Amniotic stem cell (primary cell): ENCODE measurements around the gene LRFN2.

Experiments
- DNase-seq: peaks from one replicate; lab custom pipeline; 2025; lab: John Stamatoyannopoulos, UW

Gene LRFN2

DNA sequence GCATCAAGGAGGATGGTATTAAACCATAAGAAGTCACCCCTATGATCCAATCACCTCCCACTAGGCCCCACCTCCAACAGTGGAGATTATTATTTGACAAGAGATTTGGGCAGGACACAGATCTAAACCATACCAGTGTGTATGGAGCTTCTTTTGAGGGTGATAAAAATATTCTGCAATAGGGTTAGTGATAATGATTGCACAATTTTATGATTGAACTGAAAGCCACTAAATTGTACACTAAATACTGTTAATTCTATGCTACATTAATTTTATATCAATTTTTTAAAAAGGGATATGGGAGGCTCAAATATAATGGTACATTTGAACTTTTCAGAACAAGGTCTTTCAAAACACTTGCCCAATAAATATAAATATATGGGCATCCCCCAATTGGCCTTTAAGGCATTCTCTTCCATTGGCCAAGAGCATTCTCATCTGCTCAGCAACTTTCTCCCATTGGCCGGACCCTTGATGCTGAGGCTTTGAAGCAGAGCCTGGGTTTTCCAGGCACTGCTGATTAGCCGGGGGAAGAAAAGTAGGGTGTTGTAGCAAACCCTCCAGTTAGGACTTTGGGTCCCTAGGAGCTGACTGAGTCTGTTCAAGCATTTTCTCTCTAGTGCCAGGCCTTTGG is 209.9 kb downstream of the LRFN2 start:
- DNase-seq: no peak

DNA sequence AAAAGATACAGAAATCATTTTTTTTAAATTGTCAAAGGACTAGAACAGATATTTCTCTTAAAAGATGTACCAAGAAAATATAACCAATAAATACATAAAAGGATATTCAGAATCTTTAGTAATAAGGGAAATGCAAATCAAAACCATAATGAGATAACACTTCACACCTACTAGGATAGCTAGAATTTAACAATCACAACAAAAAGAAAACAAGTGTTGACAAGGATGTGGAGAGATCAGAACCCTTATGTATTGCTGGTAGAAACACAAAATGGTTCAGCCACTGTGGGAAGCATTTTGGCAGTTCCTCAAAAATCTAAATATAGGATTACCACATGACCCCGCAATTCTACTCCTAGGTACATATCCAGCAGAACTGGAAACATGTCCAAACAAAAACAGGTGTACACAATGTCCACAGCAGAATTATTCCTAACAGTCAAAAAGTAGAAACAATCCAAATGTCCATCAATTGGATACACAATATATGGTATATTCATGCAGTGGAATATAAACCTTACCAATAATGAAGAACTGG is 211.0 kb downstream of the LRFN2 start:
- DNase-seq: no peak

DNA sequence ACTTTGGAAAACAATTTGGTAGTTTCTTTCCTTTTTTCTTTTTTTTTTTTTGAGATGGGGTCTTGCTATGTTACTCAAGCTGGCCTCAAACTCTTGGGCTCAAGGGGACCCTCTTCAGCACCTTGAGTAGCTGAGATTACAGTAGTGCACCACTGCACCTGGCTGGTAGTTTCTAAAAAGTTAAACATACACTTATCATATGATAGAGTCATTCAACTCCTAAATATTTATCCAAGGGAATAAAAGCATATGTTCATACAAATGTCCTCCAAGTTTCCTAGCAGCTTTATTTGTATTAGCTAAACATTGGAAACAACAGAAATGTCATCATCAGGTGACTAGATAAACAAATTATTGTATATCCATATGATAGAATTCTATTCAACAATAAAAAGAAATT is 213.9 kb downstream of the LRFN2 start:
- DNase-seq: no peak

DNA sequence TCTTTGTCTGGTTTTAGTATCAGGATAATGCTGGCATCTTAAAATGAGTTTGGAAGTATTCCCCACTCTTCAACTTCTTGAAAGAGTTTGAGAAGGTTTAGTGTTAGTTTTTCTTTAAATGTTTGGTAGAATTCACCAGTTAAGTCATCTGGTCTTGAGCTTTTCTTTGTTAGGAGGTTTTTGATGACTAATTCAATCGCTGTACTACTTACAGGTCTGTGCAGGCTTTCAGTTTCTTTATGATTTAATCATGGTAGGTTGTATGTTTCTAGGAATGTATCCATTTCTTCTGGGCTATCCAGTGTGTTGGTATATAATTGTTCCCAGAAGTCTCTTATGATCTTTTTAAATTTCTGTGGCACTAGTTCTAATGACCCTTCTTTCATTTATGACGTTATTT is 215.5 kb downstream of the LRFN2 start:
- DNase-seq: no peak

DNA sequence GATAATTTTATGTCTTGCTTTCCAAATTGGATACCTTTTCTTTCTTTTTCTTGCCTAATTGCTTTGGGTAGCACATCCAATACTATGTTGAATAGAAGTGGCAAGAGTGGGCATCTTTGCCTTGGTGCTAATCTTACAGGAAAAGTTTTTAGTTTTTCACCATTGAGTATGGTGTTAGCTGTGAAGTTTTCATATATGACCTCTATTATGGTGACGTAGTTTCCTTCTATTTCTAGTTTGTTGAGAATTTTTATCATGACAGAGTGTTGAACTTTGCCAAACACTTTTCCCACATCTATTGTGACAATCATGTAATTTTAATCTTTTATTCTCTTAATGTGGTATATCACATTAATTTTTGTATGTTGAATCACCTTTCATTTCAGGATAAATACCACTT is 216.1 kb downstream of the LRFN2 start:
- DNase-seq: no peak

DNA sequence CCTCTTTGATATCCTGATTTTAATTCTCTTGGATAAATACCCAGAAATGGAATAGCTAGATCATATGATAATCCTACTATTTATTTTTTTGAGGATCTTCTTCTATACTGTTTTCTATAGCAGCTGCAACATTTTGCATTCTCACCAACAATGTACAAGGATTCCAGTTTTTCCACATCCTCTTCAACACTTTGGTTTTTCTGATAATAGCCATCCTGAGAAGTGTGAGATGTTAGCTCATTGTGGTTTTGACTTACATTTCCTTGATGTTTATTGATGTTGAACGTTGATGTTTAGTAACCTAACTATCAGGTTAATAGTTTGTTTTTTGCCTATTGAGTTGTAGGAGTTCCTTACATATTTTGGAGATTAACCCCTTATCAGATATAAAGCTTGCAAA is 217.3 kb downstream of the LRFN2 start:
- DNase-seq: no peak

DNA sequence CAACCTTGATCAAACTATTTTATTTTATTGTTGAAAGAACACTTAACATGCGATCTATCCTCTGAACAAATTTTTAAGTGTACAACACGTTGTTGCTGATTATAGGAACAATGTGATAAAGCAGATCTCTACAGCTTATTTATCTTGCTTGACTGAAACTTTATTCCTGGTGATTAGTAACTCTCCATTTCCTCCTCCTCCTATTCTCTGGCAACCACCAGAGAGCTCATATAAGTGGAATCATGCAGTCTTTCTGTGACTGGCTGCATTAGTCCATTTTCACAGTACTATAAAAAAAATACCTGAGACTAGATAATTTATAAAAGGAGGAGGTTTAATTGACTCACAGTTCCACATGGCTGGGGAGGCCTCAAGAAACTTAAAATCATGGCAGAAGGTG is 218.1 kb downstream of the LRFN2 start:
- no peak for DNase-seq

DNA sequence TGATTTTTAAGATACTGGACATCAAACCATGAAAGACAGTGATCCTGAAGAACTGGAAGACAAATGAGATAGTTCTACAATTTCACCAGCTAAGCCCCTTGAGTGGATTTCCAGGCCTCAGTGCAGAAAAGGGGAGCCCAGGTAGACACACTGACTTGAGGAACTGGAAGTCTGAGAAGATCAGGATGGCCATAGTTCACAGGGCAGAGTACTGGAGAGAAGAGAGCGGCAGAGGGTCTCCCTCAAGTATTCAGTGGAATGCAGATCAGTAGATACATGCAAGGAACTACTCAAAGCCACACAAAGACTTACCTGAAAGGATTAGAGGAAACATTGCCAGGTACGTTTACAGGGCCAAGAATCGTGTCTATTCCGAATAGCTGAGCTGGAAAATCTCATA is 224.3 kb downstream of the LRFN2 start:
- DNase-seq: no peak

DNA sequence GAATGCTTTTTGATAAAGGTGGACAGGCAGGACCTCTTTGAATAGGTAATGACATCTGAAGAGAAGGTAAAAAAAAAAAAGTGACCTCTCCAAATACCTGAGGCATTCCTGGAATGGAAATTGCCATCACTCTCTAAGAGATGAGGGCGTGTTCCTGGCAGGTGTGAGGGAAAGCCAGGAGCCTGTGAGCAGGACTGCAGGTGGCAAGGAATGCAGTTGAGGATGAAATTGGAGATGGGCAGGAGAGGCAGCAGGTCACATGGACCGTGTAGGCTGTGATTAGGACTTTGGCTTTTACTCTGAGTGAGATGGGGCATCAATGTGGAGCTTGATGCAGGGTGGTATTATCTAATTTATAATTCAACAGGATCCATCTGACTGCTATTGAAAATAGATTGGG is 227.4 kb downstream of the LRFN2 start:
- DNase-seq: no peak

DNA sequence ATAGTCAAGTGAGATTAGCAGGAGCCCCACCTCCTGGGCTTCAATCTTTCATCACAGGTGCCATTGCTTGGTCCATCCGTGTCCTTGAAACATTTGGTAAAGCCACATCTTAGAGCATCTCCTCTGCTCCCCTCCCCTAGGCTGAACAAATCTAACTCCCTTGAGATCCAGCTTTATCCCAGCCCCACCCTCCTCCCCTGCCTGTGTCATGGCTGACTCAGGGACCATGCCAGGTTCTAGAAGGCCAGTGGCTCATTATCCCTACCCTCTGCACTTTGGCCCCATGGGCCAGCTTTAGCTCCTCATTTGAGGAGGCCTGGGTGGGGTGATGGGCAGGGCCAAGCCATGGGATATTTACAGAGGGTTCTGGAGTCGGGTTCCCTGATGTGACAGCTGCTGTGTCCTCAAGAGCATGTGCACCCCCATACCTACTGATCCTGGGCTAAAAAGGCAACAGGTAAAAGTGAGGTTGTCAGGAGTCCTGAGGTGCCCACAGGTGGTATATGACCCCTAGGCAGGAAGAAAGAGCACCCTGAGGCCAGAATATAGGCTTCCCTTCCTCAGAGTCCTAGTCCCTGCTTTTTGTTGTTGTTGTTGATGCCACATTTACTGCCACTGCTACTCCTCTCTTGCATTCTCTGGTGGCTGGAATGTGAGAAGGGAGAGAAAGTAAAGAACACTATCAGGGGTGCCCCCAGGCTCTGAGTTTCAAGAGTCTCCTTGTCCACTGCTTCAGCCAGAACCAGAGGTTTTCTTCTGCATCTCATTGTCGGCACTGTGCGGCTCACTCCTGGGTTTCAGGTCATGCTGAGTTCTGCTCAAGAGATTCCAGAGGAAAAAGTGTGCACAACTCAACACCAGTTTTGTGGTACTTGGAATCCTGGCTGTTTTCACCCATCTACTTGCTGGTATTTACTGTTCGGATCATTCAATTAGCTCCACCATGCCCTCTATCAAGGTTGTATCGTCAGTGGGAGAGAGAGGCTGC is 228.4 kb downstream of the LRFN2 start:
- DNase-seq: no peak

DNA sequence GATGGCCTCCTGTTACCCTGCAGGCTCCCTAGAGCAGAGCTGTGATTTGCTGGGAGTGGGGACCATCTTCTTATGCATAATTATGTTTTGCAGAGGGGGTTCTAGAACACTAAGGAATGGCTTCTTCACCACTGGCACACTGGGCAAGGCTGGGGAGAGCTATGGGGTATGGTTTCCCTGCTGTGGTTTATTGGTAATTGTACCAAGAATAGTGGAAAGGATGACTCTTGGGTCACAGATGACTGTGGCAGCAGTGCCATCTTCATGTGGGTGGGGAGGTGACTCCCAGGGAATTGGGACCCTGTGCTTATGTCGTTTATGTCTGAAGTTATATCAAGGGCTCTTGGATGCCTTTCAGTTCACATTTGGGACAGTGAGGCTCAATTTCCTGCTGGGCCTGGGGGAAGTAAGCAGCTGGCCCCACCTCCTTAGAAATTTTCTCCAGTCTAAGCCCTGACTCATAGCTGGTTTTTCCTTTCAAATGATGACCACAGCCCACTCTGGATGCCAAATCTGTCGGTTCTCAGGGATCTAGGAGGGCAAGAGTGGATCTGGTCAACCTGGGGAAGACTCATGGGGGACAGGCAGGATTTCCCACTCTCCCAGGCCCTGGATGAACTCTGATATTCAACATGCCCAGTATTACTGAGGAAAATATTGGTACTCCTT is 230.8 kb downstream of the LRFN2 start:
- no peak for DNase-seq

DNA sequence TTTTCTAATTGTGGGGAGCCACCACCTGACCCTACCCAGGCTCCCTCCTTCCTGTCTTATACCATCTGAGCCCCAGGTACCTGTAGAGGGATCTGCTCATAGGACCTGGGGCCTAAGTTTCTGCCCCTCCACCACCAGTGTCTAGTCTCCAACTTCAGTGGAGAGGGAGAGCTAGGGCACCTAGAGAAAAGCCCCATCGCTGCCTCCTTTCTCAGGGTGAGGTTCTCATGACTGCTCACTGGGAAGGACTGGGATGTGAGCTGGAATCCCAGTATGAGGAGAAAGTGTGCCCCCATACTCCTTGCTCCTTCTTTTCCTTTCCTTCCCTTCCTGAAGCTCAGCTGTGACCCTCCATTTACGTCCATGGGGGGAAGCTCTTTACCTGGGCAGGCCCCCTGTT is 231.6 kb downstream of the LRFN2 start:
- DNase-seq: no peak

DNA sequence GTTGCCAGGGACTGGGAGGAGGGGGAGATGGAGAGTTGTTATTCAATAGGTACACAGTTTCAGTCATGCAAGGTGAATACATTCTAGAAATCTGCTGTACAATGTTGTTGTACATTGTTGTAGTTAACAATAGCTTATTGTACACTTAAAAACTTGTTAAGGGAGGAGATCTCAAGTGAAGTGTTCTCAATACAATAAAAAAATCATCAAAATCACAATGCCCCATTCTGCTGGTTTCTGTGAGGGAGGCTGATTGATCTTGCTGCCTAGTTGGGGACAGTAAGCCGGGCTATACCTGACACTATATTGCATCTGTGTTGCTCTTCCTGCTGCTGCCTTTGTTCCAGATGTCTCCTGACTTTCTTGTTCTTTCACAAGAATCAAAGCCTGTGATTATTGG is 232.1 kb downstream of the LRFN2 start:
- DNase-seq: no peak

DNA sequence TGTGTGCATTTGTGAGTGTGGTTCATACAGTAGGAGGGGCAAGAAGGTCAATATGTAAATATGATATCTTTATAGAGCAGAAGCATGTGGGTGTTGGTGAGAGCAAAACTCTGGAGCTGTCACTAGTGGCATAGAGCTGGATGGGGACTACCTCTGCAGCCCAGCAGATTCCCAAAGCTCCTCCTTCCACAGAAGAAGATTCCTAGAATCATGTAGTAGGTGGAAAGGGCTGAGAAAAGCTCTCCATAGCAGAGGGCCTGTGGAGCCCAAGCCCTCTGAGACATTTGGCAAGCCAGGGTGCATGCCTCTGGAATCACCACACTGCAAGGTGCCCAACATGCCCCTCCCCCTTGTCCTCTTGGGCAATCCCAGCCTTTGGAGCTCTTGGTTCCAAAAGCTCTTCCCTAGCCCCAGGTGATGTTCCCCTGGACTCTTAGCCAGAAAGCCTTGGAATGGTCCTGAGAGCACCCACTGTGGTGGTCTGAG is 233.2 kb downstream of the LRFN2 start:
- no peak for DNase-seq

DNA sequence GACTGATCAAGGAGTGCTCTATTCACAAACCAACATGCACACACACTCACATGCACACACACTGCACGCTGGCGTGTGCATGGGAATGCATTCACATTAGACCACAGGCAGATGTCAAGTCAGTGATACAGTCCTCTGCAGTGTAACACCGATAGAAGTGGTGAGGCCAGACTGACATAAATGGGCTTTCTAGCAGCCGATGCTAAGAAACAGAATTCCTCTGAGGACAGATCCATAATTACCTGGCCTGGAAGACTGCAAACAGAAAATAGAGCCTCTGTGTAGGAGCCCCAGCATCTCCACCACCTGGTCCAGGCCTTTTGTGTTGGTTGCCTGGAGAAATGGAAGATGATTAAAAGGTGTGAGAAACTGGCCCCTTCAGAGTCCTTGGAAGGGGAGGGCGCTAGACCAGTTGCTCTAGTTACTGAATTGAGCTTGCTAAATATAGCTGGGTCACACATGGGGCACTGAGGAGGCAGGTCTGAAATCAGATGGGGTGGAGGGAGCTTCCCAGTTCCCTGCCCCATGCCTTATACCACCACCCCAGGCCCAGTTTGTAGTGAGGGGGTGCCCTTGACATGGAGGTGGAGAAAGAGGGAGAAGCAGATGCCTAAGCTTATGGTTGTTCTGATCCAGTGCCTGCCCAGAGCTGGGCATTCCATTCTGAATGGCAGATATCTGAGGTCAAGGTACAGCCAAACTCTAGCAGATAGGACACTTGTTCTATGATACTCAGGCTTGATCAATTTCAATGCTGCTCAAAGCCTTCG is 233.8 kb downstream of the LRFN2 start:
- no peak for DNase-seq

DNA sequence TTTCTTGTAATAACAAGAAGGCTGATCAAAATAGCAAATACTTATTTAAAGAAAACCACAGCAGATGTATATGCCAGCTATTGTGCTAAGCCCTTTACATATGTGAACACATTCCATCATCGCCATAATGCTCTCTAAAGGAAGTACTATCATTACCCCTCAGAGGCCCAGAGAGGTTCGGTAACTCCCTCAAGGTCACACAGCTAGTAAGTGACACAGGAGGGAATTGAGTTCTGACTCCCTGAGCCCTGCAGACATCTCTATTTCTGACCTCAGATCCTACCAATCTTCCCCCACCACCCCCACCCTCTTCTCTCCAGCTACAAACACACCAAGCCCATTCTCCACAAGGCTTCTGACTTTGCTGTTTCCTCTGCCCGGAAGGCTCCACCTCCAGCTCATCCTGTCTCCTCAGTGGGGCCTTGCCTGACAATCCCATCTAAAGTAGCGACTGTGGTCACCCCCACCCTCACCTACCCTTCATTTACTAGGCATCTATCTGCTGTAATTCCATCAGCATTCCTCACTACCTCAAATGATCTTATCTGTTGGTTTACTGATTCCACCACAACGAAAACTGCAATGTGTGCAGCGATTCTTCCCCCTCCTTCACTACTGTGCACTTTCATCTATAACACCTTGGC is 234.5 kb downstream of the LRFN2 start:
- no peak for DNase-seq

DNA sequence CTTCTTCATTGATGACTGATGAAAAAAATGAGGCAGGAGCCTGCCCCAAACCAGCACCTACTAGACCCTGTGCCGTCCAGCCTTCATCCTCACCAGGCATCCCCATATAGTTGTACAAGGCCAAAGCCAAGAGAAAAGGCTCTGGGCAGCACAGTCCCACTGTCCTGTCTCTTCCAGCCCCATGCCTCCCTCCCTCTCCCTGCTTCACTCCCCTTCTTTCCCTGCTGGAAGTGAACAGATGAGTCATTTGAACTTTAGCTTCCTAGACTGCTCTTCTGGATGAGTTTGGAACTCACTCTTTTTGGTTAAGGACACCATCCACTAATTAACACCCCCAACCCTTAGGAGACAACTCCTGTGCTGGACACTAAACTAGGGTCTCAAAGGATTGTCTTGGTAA is 235.2 kb downstream of the LRFN2 start:
- no peak for DNase-seq

DNA sequence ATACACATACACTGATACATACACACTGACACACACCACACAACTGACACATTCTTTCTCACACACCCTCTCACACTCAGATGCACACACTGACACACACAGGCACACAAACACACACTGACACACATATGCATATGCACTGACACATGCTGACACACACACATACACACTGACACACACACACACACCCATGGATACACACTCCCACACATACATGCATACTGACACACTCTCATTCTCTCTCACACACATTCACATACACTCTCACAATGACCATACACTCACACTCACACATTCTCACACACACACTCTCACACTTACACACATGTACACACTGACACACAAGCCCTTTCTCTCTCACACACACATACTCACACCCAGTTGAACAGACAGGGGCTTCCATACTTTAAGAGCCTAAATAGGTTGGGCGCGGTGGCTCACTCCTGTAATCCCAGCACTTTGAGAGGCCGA is 236.4 kb downstream of the LRFN2 start:
- no peak for DNase-seq

DNA sequence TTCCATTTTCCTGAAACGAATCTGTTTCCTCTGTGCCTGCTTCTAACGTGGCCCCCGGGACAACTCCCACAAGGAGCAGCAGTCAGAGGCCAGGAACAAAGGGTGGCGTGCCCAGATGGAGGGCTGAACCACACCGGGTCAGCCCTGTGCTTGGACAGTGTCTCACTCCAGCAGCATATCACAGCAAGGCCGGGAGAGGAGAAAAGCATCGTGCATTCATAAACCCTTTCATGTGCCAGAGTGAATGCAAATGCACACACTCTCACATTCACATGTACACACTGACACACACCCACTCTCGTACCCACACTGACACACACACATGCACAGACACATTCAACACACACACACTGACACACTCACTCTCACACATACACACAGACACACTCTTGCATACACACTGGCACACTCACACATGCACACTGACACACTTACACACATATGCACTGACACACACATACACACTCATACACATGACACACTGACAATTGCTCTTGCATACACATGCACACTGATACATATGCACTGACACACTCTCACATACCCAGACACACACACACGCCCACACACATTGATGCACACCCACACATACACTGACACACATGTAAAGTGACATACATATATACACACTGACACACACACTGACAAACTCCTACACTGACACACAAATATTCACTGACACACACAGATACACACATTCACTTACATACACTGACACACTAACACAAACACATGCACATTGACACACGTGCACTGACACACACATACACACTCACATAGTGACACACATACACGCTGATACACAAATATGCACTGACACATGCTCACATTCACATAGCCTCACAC is 237.0 kb downstream of the LRFN2 start:
- DNase-seq: no peak
